H9 (cell line): ENCODE results near the gene TRIO. TPM values are rescaled to one million over a fixed set of nuclear protein-coding genes. Genes with fewer than 3 reads are reported as not detected.
A peak's percentile ranks its signal among the peaks of the same experiment; 100 is the strongest.

Source experiments
- DNase-seq: peaks from one replicate; pipeline ENCODE4 v3.0.0-alpha.2; 2017
- H2AFZ ChIP-seq: one replicate; pipeline ENCODE4 v1.6.1; 2013; ENCODE audit warnings: mild to moderate bottlenecking, low read length, control low read depth, moderate library complexity
- H2AK5ac ChIP-seq: 2 replicates; pipeline ENCODE4 v1.6.1; 2013; ENCODE audit warnings: low read length, control low read depth, mixed read lengths; ENCODE audit not compliant: insufficient read length
- H2BK120ac ChIP-seq: one replicate; pipeline ENCODE4 v1.6.1; 2013; ENCODE audit warnings: low read depth, mild to moderate bottlenecking, low read length, control low read depth, inconsistent platforms; ENCODE audit not compliant: poor library complexity, severe bottlenecking
- H2BK12ac ChIP-seq: 2 replicates; pipeline ENCODE4 v1.6.1; 2013; ENCODE audit warnings: low read length, control low read depth, mixed read lengths, low read depth; ENCODE audit not compliant: insufficient read length
- H2BK15ac ChIP-seq: 2 replicates; pipeline ENCODE4 v1.6.1; 2013; ENCODE audit warnings: low read depth, low read length, control low read depth
- H2BK20ac ChIP-seq: one replicate; pipeline ENCODE4 v1.6.1; 2013; ENCODE audit warnings: low read depth, mild to moderate bottlenecking, low read length, control low read depth, inconsistent platforms; ENCODE audit not compliant: poor library complexity, severe bottlenecking
- H2BK5ac ChIP-seq: 2 replicates; pipeline ENCODE4 v1.6.1; 2013; ENCODE audit warnings: low read length, control low read depth, mixed read lengths; ENCODE audit not compliant: insufficient read length
- H3K14ac ChIP-seq: 2 replicates; pipeline ENCODE4 v1.6.1; 2013; ENCODE audit warnings: low read length, control low read depth; ENCODE audit not compliant: insufficient read depth
- H3K18ac ChIP-seq: 2 replicates; pipeline ENCODE4 v1.6.1; 2013; ENCODE audit warnings: low read depth, mild to moderate bottlenecking, mixed read lengths, low read length, control low read depth; ENCODE audit not compliant: insufficient read length
- H3K23ac ChIP-seq: 2 replicates; pipeline ENCODE4 v1.6.1; 2013; ENCODE audit warnings: low read length, control low read depth, mixed read lengths, low read depth; ENCODE audit not compliant: insufficient read length
- H3K23me2 ChIP-seq: 2 replicates; pipeline ENCODE4 v1.6.1; 2013; ENCODE audit warnings: low read depth, mild to moderate bottlenecking, mixed read lengths, low read length, control low read depth; ENCODE audit not compliant: insufficient read length, poor library complexity, severe bottlenecking
- H3K27ac ChIP-seq: 2 replicates; pipeline ENCODE4 v1.5.1; 2013; ENCODE audit warnings: low read length, control low read depth, mixed read lengths, low read depth; ENCODE audit not compliant: insufficient read length
- H3K27me3 ChIP-seq: 2 replicates; pipeline ENCODE4 v1.6.1; 2013; ENCODE audit warnings: low read length, control low read depth, inconsistent platforms; ENCODE audit not compliant: insufficient read depth
- H3K4ac ChIP-seq: 2 replicates; pipeline ENCODE4 v1.6.1; 2013; ENCODE audit warnings: low read depth, mild to moderate bottlenecking, control low read depth, inconsistent platforms, low read length, moderate library complexity
- H3K4me1 ChIP-seq: 2 replicates; pipeline ENCODE4 v1.6.1; 2013; ENCODE audit warnings: low read length, control low read depth, inconsistent platforms; ENCODE audit not compliant: insufficient read depth
- H3K4me2 ChIP-seq: 2 replicates; pipeline ENCODE4 v1.6.1; 2013; ENCODE audit warnings: low read length, control low read depth, mixed read lengths; ENCODE audit not compliant: insufficient read length, insufficient read depth
- H3K56ac ChIP-seq: 2 replicates; pipeline ENCODE4 v1.6.1; 2013; ENCODE audit warnings: low read depth, mild to moderate bottlenecking, mixed read lengths, low read length, control low read depth; ENCODE audit not compliant: insufficient read length
- H3K79me1 ChIP-seq: 2 replicates; pipeline ENCODE4 v1.6.1; 2013; ENCODE audit warnings: low read depth, mild to moderate bottlenecking, moderate library complexity, low read length, control low read depth, inconsistent platforms; ENCODE audit not compliant: insufficient read depth, poor library complexity, severe bottlenecking
- H3K79me2 ChIP-seq: 2 replicates; pipeline ENCODE4 v1.6.1; 2013; ENCODE audit warnings: low read length, control low read depth, inconsistent platforms; ENCODE audit not compliant: insufficient read depth
- H3K9ac ChIP-seq: 2 replicates; pipeline ENCODE4 v1.6.1; 2013; ENCODE audit warnings: low read length, control low read depth, mixed read lengths; ENCODE audit not compliant: insufficient read length; ENCODE audit errors: extremely low read depth
- H3K9me3 ChIP-seq: one replicate; pipeline ENCODE4 v1.6.1; 2013; ENCODE audit warnings: low read depth, low read length, inconsistent platforms; ENCODE audit not compliant: control insufficient read depth
- H3T11ph ChIP-seq: one replicate; pipeline ENCODE4 v1.6.1; 2013; ENCODE audit warnings: mild to moderate bottlenecking, low read length, control low read depth, inconsistent platforms
- H4K20me1 ChIP-seq: one replicate; pipeline ENCODE4 v1.6.1; 2013; ENCODE audit not compliant: control insufficient read depth, insufficient read length, insufficient read depth
- H4K5ac ChIP-seq: 2 replicates; pipeline ENCODE4 v1.6.1; 2013; ENCODE audit warnings: low read depth, mild to moderate bottlenecking, mixed read lengths, low read length, control low read depth; ENCODE audit not compliant: insufficient read length
- H4K8ac ChIP-seq: replicated peaks from 2 replicates; pipeline ENCODE4 v1.6.1; 2013; ENCODE audit warnings: low read length, control low read depth, mixed read lengths, low read depth; ENCODE audit not compliant: insufficient read length
- H4K91ac ChIP-seq: 2 replicates; pipeline ENCODE4 v1.6.1; 2013; ENCODE audit warnings: low read depth, mild to moderate bottlenecking, moderate library complexity, mixed read lengths, low read length, control low read depth; ENCODE audit not compliant: insufficient read length
- H3K27ac Mint-ChIP-seq, 3 experiments: 2 replicates in 2 of 3; 3 replicates in 1 of 3; pipeline ENCODE4 v1.8.0; 2020 to 2021; ENCODE audit warnings: mixed read lengths in 3 of 3, mild to moderate bottlenecking in 1 of 3, moderate library complexity in 1 of 3
- H3K27me3 Mint-ChIP-seq: 2 replicates; pipeline ENCODE4 v1.8.0; 2021; ENCODE audit warnings: low read depth, mild to moderate bottlenecking, moderate library complexity, mixed read lengths
- H3K36me3 Mint-ChIP-seq, 3 experiments: 2 replicates in 2 of 3; 3 replicates in 1 of 3; pipeline ENCODE4 v1.8.0; 2020 to 2021; ENCODE audit warnings: low read depth in 3 of 3, mixed read lengths in 3 of 3; ENCODE audit not compliant: insufficient read depth in 1 of 3
- H3K4me1 Mint-ChIP-seq, 2 experiments: 2 replicates each; pipeline ENCODE4 v1.8.0; 2020; ENCODE audit warnings: mixed read lengths in 2 of 2
- H3K4me3 Mint-ChIP-seq, 2 experiments: 2 replicates in 1 of 2; 3 replicates in 1 of 2; pipeline ENCODE4 v1.8.0; 2020 to 2021; ENCODE audit warnings: mild to moderate bottlenecking in 2 of 2, mixed read lengths in 2 of 2, moderate library complexity in 1 of 2
- H3K9me3 Mint-ChIP-seq, 2 experiments: 2 replicates in 1 of 2; 3 replicates in 1 of 2; pipeline ENCODE4 v1.8.0; 2020; ENCODE audit warnings: mild to moderate bottlenecking in 2 of 2, mixed read lengths in 2 of 2, moderate library complexity in 1 of 2
- WGBS: extraction: QIAGEN DNeasy Blood & Tissue Kit; methylation state at CpG from one replicate; pipeline ENCODE4 v1.1.7; 2013; ENCODE audit warnings: missing lambda C conversion rate, low lambda C conversion rate, mixed read lengths; ENCODE audit not compliant: insufficient read length; ENCODE audit errors: extremely low coverage; 5-methylcytosine and 5-hydroxymethylcytosine counted together
- total RNA-seq: library from RNA; stranded (reverse); gene quantifications from 2 replicates; pipeline ENCODE4 v1.2.1, GENCODE V29; 2021
- TF ChIP-seq, protein P1 (sequence below): fragments of 200-600 bp; sonication (generic); conservative IDR thresholded peaks from 3 replicates; pipeline ENCODE4 v1.8.0; 2021; ENCODE audit warnings: antibody characterized with exemption, mild to moderate bottlenecking

Gene TRIO
- total RNA-seq, 1 experiment from 2014 or later = 87.8 TPM

GRCh38 chr5:14385019-14385418, 241.9 kb downstream of the TRIO start:
- H3K18ac ChIP-seq = no peak overlapping the region
- H2BK120ac ChIP-seq = no peak overlapping the region
- H3K9me3 ChIP-seq = no peaks in the 10 kb centered on the region
- H3K23ac ChIP-seq = no peak overlapping the region
- H4K8ac ChIP-seq = no peak overlapping the region
- no peak overlapping the region for H3K4me3 Mint-ChIP-seq
- no peak overlapping the region for H2BK5ac ChIP-seq
- H2BK20ac ChIP-seq = no peak overlapping the region
- H3K14ac ChIP-seq = no peak overlapping the region
- H3K27ac ChIP-seq = no peak overlapping the region
- DNase-seq = no peak
- H2AFZ ChIP-seq = no peak overlapping the region
- no peaks in the 10 kb centered on the region for H3K9me3 Mint-ChIP-seq
- H4K20me1 ChIP-seq = no peaks in the 10 kb centered on the region
- H3K27me3 Mint-ChIP-seq = no peaks in the 10 kb centered on the region
- H4K5ac ChIP-seq = no peak overlapping the region
- H2AK5ac ChIP-seq = no peak overlapping the region
- no peaks in the 10 kb centered on the region for H3K79me2 ChIP-seq
- no peaks in the 10 kb centered on the region for H3K27me3 ChIP-seq
- no peak overlapping the region for H2BK12ac ChIP-seq
- no peak overlapping the region for H3T11ph ChIP-seq
- no peak overlapping the region for H2BK15ac ChIP-seq
- no peak overlapping the region for H3K56ac ChIP-seq
- H3K23me2 ChIP-seq = peaks cover 3% of the 10 kb centered on the region
- no peak overlapping the region for H3K9ac ChIP-seq
- TF ChIP-seq, protein P1, sequence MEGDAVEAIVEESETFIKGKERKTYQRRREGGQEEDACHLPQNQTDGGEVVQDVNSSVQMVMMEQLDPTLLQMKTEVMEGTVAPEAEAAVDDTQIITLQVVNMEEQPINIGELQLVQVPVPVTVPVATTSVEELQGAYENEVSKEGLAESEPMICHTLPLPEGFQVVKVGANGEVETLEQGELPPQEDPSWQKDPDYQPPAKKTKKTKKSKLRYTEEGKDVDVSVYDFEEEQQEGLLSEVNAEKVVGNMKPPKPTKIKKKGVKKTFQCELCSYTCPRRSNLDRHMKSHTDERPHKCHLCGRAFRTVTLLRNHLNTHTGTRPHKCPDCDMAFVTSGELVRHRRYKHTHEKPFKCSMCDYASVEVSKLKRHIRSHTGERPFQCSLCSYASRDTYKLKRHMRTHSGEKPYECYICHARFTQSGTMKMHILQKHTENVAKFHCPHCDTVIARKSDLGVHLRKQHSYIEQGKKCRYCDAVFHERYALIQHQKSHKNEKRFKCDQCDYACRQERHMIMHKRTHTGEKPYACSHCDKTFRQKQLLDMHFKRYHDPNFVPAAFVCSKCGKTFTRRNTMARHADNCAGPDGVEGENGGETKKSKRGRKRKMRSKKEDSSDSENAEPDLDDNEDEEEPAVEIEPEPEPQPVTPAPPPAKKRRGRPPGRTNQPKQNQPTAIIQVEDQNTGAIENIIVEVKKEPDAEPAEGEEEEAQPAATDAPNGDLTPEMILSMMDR = no peak
- no CpG with 5 or more reads among the region's 15 CpGs for WGBS
- H3K4me1 Mint-ChIP-seq = peaks cover 33 to 38% of the 10 kb centered on the region in 2 experiments
- H3K79me1 ChIP-seq = no peaks in the 10 kb centered on the region
- H3K4ac ChIP-seq = no peak overlapping the region
- peak overlapping the region in 2 of 3 experiments; percentile 36 to 78; a peak in 2 of 7 replicates for H3K27ac Mint-ChIP-seq
- no peak overlapping the region for H4K91ac ChIP-seq
- peaks cover 5% of the 10 kb centered on the region for H3K4me1 ChIP-seq
- H3K4me2 ChIP-seq = no peak overlapping the region
- H3K36me3 Mint-ChIP-seq = peaks cover 16 to 54% (median 46%) of the 10 kb centered on the region in 3 experiments; a peak in 6 of 7 replicates
